Lower leg skin (tissue), 3 donors: Measurements from ENCODE around the gene DAAM1.

ENCODE experiments used
- CTCF ChIP-seq, 3 donors: fragments of 450-650 bp; IDR thresholded peaks; one replicate each; pipeline ENCODE4 v1.5.1; 2016; ENCODE audit warnings: antibody characterized with exemption in 3 of 3, mild to moderate bottlenecking in 3 of 3, moderate library complexity in 2 of 3
- POLR2A ChIP-seq, 2 donors: fragments of 450-650 bp; IDR thresholded peaks; one replicate each; pipeline ENCODE4 v1.6.1; 2016 to 2017; ENCODE audit warnings: antibody characterized with exemption in 2 of 2, mild to moderate bottlenecking in 1 of 2, moderate library complexity in 1 of 2

- TF ChIP-seq POLR2A (IDR thresholded peaks at IDR 0.05) = no peak
- TF ChIP-seq CTCF (IDR thresholded peaks at IDR 0.05) = no peak
Measured at GRCh38 chr14:59202031-59202430, 13.6 kb downstream of the DAAM1 start.
